HEK293T (cell line): ENCODE measurements around the gene EVA1C.
"Not testable (repeated sequence)": the region's sequence is repeated elsewhere in the genome, so short reads cannot be mapped to it uniquely, and the experiment has no call there.

Experiments used
- CTCF ChIA-PET: fragments of 350-600 bp; formaldehyde crosslinking; extraction: SDS; loops from one replicate; lab custom pipeline; 2021; ENCODE audit warnings: antibody characterized with exemption, inconsistent platforms; lab: Yijun Ruan, JAX
- POLR2A ChIA-PET: fragments of 350-600 bp; formaldehyde crosslinking; extraction: SDS; loops from one replicate; lab custom pipeline; 2020; ENCODE audit warnings: antibody characterized with exemption, inconsistent platforms; lab: Yijun Ruan, JAX
- DNase-seq: peaks from one replicate; pipeline ENCODE4 v3.0.0; 2012; ENCODE audit warnings: mixed read lengths; ENCODE audit errors: extremely low spot score
- ARNT ChIP-seq: fragments of 450-650 bp; IDR thresholded peaks from 2 replicates; pipeline ENCODE4 v1.6.1; 2017; ENCODE audit warnings: mild to moderate bottlenecking
- BHLHE40 ChIP-seq: fragments of 450-650 bp; IDR thresholded peaks from 2 replicates; pipeline ENCODE4 v1.6.1; 2016; ENCODE audit warnings: mild to moderate bottlenecking, moderate library complexity, borderline replicate concordance
- CTBP1 ChIP-seq: fragments of 450-650 bp; IDR thresholded peaks from 2 replicates; pipeline ENCODE4 v1.6.1; 2016; ENCODE audit warnings: borderline replicate concordance
- ELF4 ChIP-seq: fragments of 450-650 bp; IDR thresholded peaks from 2 replicates; pipeline ENCODE4 v1.6.1; 2017; ENCODE audit warnings: antibody characterized with exemption
- FOXA1 ChIP-seq: fragments of 450-650 bp; IDR thresholded peaks from 2 replicates; pipeline ENCODE4 v1.6.1; 2016; ENCODE audit warnings: mild to moderate bottlenecking
- FOXK2 ChIP-seq: fragments of 450-650 bp; IDR thresholded peaks from 2 replicates; pipeline ENCODE4 v1.6.1; 2016; ENCODE audit warnings: mild to moderate bottlenecking
- FOXM1 ChIP-seq: fragments of 450-650 bp; IDR thresholded peaks from 2 replicates; pipeline ENCODE4 v1.6.1; 2017; ENCODE audit warnings: mild to moderate bottlenecking, borderline replicate concordance
- HDGF ChIP-seq: fragments of 450-650 bp; IDR thresholded peaks from 2 replicates; pipeline ENCODE4 v1.6.1; 2017; ENCODE audit warnings: antibody characterized with exemption, borderline replicate concordance
- L3MBTL2 ChIP-seq: fragments of 450-650 bp; conservative IDR thresholded peaks from 2 replicates; pipeline ENCODE4 v1.6.1; 2016; ENCODE audit warnings: mild to moderate bottlenecking
- LEF1 ChIP-seq: fragments of 450-650 bp; IDR thresholded peaks from 2 replicates; pipeline ENCODE4 v1.6.1; 2017; ENCODE audit warnings: mild to moderate bottlenecking, borderline replicate concordance
- NFRKB ChIP-seq: fragments of 450-650 bp; IDR thresholded peaks from 2 replicates; pipeline ENCODE4 v1.6.1; 2016; ENCODE audit warnings: mild to moderate bottlenecking, moderate library complexity
- SP1 ChIP-seq: fragments of 450-650 bp; IDR thresholded peaks from 2 replicates; pipeline ENCODE4 v1.6.1; 2017
- SUZ12 ChIP-seq: fragments of 450-650 bp; IDR thresholded peaks from 2 replicates; pipeline ENCODE4 v1.6.1; 2016; ENCODE audit warnings: mild to moderate bottlenecking
- TARDBP ChIP-seq: fragments of 450-650 bp; IDR thresholded peaks from 2 replicates; pipeline ENCODE4 v1.6.1; 2016
- ZNF384 ChIP-seq: fragments of 450-650 bp; IDR thresholded peaks from 2 replicates; pipeline ENCODE4 v1.6.1; 2016
- TF ChIP-seq, protein P1 (sequence below): fragments of 450-650 bp; IDR thresholded peaks from 2 replicates; pipeline ENCODE4 v1.6.1; 2016

The EVA1C gene

GRCh38 chr21:32425628-32426027, 13.1 kb downstream of the EVA1C start:
- no peak for DNase-seq
- ChIA-PET POLR2A (no interaction called here), CTCF (interaction anchor here (0.7 kb wide), 1 partner anchor 153 kb away, joined by 3 read pairs; no protein-coding TSS in a partner anchor)
- TF ChIP-seq SP1 (no peak), NFRKB (no peak), ZNF384 (no peak), FOXA1 (no peak), ARNT (no peak), TARDBP (no peak), CTBP1 (no peak), HDGF (no peak), ELF4 (no peak), BHLHE40 (no peak)

DNA sequence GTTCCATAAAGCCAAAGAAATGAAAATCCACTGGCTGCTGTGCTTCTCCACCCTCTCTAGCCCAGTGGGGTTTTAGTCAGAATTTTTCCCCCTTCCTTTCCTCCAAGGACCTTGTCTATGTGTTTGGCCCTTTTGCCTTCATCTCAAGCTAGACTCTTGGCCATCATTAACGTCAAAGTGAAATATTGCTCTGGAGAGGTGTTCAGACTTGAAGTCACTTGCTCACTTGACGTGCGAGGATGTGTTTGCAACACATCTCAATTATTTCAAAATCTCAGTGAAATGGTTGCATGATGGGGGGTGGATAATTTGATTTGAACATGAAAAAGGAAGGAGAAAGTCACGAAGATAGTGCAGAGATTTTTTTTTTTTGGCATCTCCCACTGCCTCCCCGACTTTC, 13.6 kb downstream of the EVA1C start:
- CTCF ChIA-PET: no interaction called here
- POLR2A ChIA-PET: no interaction called here
- DNase-seq: no peak
- TF ChIP-seq NFRKB: no peak
- TF ChIP-seq ZNF384: no peak
- TF ChIP-seq ARNT: no peak
- no peak for TF ChIP-seq CTBP1
- TF ChIP-seq TARDBP: no peak
- no peak for TF ChIP-seq FOXA1

DNA sequence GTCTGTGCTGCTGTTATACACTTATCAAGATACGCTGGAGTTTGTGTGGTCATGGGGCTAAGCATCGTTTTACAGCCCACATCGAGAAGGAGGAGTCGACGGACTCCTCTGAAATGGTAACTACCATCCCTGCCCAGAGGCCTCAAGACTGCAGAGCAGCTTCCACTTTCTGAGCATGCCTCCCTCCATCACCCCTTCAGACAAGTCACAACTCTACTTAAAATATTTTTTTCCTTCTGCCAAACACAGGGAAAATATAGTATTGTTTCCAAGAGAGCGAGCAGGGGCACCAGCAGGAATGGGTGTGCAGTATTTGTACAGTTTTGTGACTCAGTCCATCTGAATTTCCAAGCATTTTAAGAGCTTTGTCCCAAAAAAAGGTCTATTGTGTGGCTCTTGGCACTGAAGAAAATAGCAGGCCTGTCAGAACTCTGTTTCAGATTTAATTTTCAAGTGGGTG, 14.1 kb downstream of the EVA1C start:
- CTCF ChIA-PET: no interaction called here
- TF ChIP-seq L3MBTL2 (no peak), LEF1 (no peak), SUZ12 (no peak), BHLHE40 (no peak), TARDBP (no peak), FOXA1 (no peak), FOXM1 (no peak), HDGF (no peak), FOXK2 (no peak), SP1 (no peak), NFRKB (no peak), CTBP1 (no peak)
- TF ChIP-seq, protein P1, sequence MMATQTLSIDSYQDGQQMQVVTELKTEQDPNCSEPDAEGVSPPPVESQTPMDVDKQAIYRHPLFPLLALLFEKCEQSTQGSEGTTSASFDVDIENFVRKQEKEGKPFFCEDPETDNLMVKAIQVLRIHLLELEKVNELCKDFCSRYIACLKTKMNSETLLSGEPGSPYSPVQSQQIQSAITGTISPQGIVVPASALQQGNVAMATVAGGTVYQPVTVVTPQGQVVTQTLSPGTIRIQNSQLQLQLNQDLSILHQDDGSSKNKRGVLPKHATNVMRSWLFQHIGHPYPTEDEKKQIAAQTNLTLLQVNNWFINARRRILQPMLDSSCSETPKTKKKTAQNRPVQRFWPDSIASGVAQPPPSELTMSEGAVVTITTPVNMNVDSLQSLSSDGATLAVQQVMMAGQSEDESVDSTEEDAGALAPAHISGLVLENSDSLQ: no peak
- POLR2A ChIA-PET: no interaction called here
- no peak for DNase-seq

GRCh38 chr21:32427958-32428623, 15.6 kb downstream of the EVA1C start:
- TF ChIP-seq ARNT: no peak
- TF ChIP-seq ELF4: no peak
- no peak for TF ChIP-seq BHLHE40
- TF ChIP-seq LEF1: no peak
- no peak for TF ChIP-seq TARDBP
- no peak for TF ChIP-seq FOXM1
- no peak for TF ChIP-seq HDGF
- TF ChIP-seq, protein P1: no peak
- no peak for TF ChIP-seq NFRKB
- no peak for TF ChIP-seq SUZ12
- no peak for TF ChIP-seq L3MBTL2
- ChIA-PET POLR2A (no interaction called here), CTCF (interaction anchor here (1.1 kb wide), 1 partner anchor 1664 kb away, joined by 3 read pairs; no protein-coding TSS in a partner anchor)
- no peak for DNase-seq

DNA sequence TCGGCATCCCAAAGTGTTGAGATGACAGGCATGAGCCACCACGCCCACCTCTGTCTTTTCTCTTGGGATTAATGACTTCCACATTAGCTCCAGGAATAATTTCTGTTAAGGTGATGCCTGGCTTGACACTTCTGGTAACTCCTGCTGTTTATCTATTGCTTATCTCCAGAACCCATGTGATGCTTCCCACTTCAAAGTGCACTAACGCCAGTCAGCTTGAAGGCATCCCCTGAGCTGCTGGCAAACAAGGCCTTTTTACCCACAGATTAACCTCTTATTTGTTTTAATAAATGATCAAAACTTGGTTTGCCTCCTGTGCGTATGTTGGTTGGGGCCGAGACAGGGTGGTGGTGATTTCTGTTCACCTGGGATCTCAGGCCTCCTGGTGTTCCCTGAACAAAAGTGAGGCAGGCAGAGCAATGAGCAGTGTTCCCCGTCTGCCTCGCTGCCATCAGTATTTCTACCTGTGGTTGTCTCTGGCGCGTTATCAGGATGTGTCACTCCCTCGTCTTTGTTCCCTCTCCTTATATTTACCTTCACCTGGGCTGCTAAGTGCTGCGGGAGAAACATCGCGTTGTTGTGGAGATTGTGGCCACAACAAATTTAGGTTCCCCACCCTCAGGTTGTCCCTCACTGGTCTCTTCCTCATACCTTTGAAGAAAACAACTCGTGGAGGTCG, 20.6 kb downstream of the EVA1C start:
- DNase-seq, POLR2A ChIA-PET, CTCF ChIA-PET: not testable (repeated sequence)

DNA sequence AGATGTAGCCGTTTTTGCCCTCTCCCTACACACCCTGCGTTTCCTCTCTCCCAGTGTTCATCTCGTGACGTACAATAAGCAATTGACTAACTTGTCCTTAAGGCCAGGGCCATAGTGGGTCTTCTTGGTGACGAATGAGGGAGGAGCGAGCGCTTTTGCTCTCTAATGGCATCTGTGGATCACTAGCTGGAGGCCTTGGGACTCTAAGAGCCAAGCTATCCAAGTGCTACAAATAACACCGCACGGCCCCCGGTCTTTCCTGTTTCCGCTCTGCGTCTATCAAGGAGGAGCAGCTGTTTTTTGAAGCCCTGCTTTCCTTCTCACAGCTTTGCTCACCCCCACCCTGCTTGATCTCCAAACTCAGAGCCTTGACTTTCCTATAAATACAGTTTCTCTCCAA, 25.2 kb downstream of the EVA1C start:
- ChIA-PET CTCF (no interaction called here), POLR2A (no interaction called here)
- no peak for DNase-seq
- TF ChIP-seq SP1 (no peak), ARNT (no peak), ZNF384 (no peak), ELF4 (no peak), FOXM1 (no peak), NFRKB (no peak), BHLHE40 (no peak), CTBP1 (no peak), LEF1 (no peak), FOXA1 (no peak), FOXK2 (no peak), TARDBP (no peak)
